Daoy (cell line): Measurements from ENCODE around the gene NFKBIZ. TPM values are rescaled to one million over a fixed set of nuclear protein-coding genes. Genes with fewer than 3 reads are reported as not detected.
"Not testable (repeated sequence)": the region's sequence is repeated elsewhere in the genome, so short reads cannot be mapped to it uniquely, and the experiment has no call there.

ENCODE experiments used
- DNase-seq: peaks from one replicate; pipeline ENCODE4 v3.0.0-alpha.2; 2015; ENCODE audit warnings: low read depth
- total RNA-seq: library from RNA; depleted of rRNA; stranded (reverse); fragments of >200 nt; shearing (Covaris generic); gene quantifications from 2 replicates; pipeline ENCODE4 v1.2.3, GENCODE V29; 2014

The NFKBIZ gene
- total RNA-seq, 1 experiment from 2014 or later: 23.2 TPM

GRCh38 chr3:101850246-101851051 lies 1.1 kb downstream of the NFKBIZ start:
- peak; percentile 53 for DNase-seq

DNA sequence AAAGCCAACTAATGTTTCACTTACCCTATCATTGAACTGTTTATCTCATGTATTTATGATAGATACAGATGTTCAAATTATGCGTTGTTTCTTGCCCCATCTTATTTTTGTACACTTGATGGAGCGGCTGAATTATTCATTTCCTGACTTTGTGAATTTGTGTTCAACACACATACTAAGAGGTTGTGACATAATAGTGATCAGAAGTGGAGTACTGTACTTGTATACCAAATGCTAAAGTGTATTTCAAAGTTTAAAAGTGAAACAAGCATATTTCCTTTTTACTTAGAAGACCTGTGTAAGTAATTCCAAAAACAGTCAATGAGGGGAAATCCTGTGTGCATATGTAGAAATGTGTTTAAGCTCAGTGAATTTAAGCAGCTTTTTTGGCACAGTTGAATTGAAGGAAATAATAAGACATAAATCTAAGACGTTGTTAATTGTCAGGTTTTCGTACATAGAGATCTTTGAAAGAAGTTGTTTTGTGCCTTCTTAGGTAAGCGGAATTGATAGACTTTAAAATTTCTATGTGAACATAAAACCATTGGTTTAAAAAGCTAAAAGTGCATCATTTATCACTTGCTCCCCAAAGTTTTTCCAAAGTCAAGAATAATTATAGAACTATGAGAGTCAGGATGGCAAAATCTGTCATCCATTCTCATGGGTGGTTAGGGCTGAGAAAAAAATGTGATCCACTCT lies 1.9 kb downstream of the NFKBIZ start:
- DNase-seq: no peak

DNA sequence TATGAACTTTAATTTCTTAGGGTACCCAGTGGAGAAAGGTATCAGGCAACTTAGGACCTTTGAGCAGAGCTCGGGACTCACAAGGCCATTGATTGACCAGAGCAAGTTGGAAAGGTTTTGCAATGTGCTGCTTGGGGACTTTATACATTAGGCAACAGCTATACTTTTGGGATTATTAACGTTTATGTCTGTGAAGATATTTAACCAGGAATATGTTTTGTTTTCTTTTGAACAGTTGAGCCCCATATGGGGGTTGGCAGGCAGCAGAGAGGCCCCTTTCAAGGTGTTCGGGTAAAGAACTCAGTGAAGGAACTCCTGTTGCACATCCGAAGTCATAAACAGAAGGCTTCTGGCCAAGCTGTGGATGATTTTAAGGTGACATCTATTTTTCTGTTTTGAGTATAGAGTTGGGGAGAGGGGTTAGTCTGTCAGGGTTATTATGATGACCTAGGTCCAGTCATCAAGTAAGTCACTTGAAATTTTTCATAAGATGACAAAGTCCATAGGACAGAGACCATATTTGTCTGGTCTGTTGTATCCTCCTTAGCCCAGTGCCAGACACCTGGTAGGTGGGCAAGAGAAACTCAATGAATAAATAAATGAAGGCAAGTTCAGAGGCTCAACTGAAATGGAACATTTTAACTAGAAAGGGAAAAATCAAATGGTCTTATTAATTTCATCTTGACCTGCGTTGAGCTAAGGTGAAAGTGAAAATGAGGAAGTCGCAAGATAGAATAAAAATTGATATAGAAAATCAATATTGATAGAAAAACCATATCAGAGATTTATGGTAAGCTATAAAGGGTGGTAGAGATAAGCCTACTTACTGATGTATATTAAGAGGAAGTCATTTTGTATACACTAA lies 2.8 kb downstream of the NFKBIZ start:
- DNase-seq: no peak

DNA sequence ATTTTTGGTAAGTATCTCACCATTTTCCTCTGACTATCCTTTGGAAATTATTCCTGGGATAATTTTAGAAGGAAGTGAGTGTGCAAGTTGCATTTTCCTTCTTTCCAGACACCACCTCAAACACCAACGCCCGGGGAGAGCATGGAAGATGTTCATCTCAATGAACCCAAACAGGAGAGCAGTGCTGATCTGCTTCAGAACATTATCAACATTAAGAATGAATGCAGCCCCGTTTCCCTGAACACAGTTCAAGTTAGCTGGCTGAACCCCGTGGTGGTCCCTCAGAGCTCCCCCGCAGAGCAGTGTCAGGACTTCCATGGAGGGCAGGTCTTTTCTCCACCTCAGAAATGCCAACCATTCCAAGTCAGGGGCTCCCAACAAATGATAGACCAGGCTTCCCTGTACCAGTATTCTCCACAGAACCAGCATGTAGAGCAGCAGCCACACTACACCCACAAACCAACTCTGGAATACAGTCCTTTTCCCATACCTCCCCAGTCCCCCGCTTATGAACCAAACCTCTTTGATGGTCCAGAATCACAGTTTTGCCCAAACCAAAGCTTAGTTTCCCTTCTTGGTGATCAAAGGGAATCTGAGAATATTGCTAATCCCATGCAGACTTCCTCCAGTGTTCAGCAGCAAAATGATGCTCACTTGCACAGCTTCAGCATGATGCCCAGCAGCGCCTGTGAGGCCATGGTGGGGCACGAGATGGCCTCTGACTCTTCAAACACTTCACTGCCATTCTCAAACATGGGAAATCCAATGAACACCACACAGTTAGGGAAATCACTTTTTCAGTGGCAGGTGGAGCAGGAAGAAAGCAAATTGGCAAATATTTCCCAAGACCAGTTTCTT lies 3.9 kb downstream of the NFKBIZ start:
- no peak for DNase-seq

DNA sequence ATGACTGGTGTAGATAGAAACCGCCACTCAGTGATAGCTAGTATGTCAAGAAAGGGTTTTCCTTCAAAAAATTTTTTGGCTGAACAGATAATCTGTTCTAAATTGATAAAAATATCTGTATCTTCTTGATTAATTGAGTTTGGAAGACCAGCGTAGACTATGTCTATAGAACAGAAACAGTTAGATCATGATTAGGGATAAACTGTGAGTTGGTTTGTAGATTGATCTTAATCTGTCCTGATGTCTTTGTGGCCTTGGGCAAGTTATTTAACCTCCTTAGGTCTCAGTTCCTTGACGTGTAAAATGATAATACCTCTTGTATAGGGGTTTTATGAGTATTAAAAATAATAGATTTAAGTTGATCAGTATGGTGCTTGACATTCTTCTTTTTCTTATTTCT lies 4.7 kb downstream of the NFKBIZ start:
- no peak for DNase-seq

DNA sequence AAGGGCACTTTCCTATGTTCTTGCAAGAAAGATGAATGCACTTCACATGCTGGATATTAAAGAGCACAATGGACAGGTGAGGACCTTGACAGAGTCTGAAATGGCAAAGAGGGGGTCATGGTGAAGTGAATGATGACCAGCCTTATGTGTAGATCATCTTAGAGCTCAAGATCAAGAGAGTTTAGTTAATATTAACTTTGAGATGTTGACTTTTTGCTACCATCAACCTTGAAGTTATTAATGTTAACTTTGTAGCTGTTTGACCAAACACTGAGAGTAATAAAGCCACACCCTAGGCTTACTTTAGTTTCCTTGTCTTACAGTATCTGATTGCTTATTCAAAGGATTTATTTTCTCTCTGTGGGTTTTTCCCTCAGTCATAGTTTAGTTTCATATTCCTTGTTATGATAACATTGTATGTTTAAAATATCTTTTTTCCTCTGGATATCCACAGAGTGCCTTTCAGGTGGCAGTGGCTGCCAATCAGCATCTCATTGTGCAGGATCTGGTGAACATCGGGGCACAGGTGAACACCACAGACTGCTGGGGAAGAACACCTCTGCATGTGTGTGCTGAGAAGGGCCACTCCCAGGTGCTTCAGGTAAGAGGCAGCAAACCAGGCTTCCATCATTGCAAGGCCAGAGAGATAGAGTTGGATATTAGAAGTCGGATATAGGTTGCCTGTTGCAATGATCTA lies 5.4 kb downstream of the NFKBIZ start:
- DNase-seq: no peak

DNA sequence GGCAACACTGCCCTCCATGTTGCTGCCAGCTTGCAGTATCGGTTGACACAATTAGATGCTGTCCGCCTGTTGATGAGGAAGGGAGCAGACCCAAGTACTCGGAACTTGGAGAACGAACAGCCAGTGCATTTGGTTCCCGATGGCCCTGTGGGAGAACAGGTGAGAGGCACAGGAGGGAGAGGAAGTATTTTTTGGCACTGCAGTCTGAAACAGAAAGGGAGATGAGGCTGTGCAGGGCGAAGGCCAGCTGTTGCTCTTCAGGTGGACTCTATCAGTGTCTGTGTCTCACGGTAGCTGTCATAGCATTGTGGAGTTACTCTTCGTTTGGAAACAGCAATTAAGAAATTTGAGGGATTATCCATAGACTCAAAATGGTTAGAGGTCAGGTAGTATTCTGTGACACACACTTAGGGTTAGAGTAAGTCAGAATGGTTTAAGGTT lies 8.0 kb downstream of the NFKBIZ start:
- no peak for DNase-seq

GRCh38 chr3:101858464-101859030 lies 9.2 kb downstream of the NFKBIZ start:
- DNase-seq: no peak

GRCh38 chr3:101859882-101860448 lies 10.7 kb downstream of the NFKBIZ start:
- no peak for DNase-seq

- DNase-seq: no peak
These were observed 12.0 kb downstream of the NFKBIZ start for GRCh38 chr3:101861212-101861788.

DNA sequence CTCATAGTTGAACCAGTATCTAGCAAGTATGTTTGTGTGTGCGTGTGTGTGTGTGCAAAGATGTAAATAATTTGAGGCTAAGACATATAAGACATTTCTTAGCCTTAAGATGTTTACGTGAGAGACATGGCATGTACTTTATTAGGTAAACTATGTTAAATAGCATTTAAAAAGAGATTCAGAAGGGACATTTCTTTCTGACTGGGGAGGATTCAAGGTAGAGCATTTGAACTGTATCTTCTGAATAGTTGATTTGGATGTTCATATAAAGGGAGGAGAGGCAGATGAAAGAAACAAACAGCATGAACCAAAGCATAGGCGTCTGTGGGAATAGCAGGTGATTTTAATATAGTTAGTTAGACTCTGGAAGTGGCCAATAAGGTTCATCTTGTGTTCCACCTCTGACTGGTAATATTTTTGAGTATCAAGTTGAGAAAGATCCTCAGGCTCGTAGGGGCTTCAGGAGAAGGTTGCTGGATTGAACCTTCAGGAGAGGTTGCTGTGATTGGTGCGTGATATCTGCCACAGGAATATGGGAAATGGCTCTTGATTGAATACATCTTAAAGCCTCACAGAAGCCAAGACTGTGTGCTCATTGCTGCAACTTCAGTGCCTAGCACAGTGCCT lies 12.6 kb downstream of the NFKBIZ start:
- no peak for DNase-seq

- no peak for DNase-seq
These were observed 13.3 kb downstream of the NFKBIZ start for GRCh38 chr3:101862416-101863165.

DNA sequence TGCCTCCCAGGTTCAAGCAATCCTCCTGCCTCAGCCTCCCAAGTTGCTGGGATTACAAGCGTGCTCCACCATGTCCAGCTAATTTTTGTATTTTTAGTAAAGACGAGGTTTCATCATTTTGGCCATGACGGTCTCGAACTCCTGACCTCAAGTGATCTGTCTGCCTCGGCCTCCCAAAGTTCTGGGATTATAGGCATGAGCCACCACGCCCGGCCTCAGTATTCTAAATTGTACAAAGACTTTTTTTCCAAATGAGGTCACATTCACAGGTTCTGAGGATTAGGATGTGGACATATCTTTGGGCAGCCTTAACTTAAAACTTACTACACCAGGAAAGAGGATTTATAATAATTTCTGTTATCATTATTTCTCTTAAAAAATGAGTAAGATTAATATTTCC lies 15.6 kb downstream of the NFKBIZ start:
- not testable (repeated sequence) for DNase-seq

GRCh38 chr3:101865751-101866509 lies 16.6 kb downstream of the NFKBIZ start:
- DNase-seq: no peak

DNA sequence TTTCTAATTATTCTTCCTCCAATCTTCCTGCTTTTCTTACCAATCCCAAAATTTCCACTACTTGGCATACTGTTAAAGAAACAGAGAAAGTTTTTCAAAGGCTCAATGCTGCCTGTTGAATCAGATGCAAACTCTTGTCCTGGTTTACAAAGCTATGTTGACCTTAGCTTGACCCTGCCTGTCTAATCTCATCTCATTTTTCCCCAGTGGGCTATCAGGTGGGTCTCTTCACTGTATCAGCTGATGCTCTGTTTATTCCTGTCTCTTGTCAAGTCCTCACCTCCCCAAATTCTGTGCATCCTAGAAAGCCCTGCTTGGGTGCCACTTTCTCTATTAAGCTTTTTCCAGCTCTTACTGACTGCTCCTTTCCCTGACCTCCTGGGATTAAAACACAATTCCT lies 18.2 kb downstream of the NFKBIZ start:
- DNase-seq: no peak

- DNase-seq: no peak
These were observed 18.7 kb downstream of the NFKBIZ start for GRCh38 chr3:101867996-101868395.
